GM12891 (cell line): ENCODE data around the gene UBTF.

ENCODE experiments used
- DNase-seq: peaks from one replicate; pipeline ENCODE4 v3.0.0; 2011; ENCODE audit warnings: low spot score; ENCODE audit not compliant: insufficient read length
- FAIRE-seq: peaks from 2 replicates; lab custom pipeline; 2011; peaks lifted over from hg19 to GRCh38; lab: Jason Lieb, UNC
- PAX5 ChIP-seq: IDR thresholded peaks from 2 replicates; pipeline ENCODE4 v1.6.1; 2011; ENCODE audit warnings: low read length, moderate library complexity, mild to moderate bottlenecking; ENCODE audit not compliant: insufficient read depth, severe bottlenecking
- POLR2A ChIP-seq: IDR thresholded peaks from 2 replicates; pipeline ENCODE4 v1.6.1; 2011; ENCODE audit warnings: low read depth, low read length, control low read depth
- POLR2AphosphoS5 ChIP-seq: IDR thresholded peaks from 2 replicates; pipeline ENCODE4 v1.6.1; 2011; ENCODE audit warnings: low read depth, low read length, control low read depth
- POU2F2 ChIP-seq: IDR thresholded peaks from 2 replicates; pipeline ENCODE4 v1.6.1; 2011; ENCODE audit warnings: low read depth, mild to moderate bottlenecking, control low read depth, low read length, moderate library complexity
- SPI1 ChIP-seq: IDR thresholded peaks from 2 replicates; pipeline ENCODE4 v1.6.1; 2011; ENCODE audit warnings: low read depth, low read length, control low read depth
- TAF1 ChIP-seq: IDR thresholded peaks from 2 replicates; pipeline ENCODE4 v1.6.1; 2011; ENCODE audit warnings: low read depth, low read length, control low read depth

Gene UBTF

GRCh38 chr17:44209786-44210341, 9.6 kb downstream of the UBTF start:
- TF ChIP-seq PAX5 (no peak), SPI1 (no peak), TAF1 (no peak; the same call in 1 of the 2 replicates), POU2F2 (0 out of 2 replicates have a peak, but pooled peaks have one; percentile 13), POLR2AphosphoS5 (no peak; the same call in 1 of the 2 replicates), POLR2A (peak; percentile 68)
- DNase-seq (no peak), FAIRE-seq (no peak)

DNA sequence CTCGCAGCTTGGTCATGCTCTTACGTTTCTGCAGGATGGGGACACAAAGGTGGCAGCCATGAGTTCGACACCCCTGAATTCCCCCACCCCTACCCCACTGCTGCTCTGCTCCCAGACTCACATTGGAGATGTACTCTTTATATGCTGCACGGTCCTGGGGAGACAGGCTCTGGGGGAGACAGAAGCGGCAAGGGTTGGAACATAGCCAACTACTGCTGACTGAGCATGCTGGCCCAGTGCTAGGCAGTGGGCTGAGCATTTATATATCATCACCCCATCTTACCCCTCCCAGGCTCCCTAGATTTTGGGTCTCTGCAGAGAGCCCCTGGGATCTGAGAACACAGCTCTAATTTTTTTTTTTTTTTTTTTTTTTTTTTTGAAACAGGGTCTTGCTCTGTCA, 11.7 kb downstream of the UBTF start:
- DNase-seq (no peak), FAIRE-seq (no peak)
- TF ChIP-seq POLR2AphosphoS5 (peak; percentile 6; the same call in 1 of the 2 replicates), TAF1 (no peak), POLR2A (no peak), PAX5 (no peak), SPI1 (no peak)

- DNase-seq, result no peak
- FAIRE-seq, result no peak
- TF ChIP-seq POLR2AphosphoS5 (no peak), POU2F2 (no peak), POLR2A (no peak), SPI1 (no peak), PAX5 (no peak)
Measured at GRCh38 chr17:44207319-44207718, 12.2 kb downstream of the UBTF start.

- FAIRE-seq (no peak), DNase-seq (no peak)
- no peak for TF ChIP-seq POLR2A
- TF ChIP-seq TAF1, result no peak
- no peak for TF ChIP-seq POU2F2
- no peak for TF ChIP-seq PAX5
- TF ChIP-seq POLR2AphosphoS5, result no peak
Measured at GRCh38 chr17:44206825-44207155, 12.7 kb downstream of the UBTF start.

GRCh38 chr17:44205962-44206824, 13.3 kb downstream of the UBTF start:
- TF ChIP-seq PAX5, result no peak
- TF ChIP-seq POLR2A, result peak; percentile 49
- no peak for TF ChIP-seq SPI1
- peak; percentile 77 for TF ChIP-seq POLR2AphosphoS5
- no peak for TF ChIP-seq POU2F2
- no peak for TF ChIP-seq TAF1
- no peak for FAIRE-seq
- no peak for DNase-seq

- FAIRE-seq (no peak), DNase-seq (no peak)
- no peak for TF ChIP-seq POU2F2
- TF ChIP-seq TAF1, result no peak
- TF ChIP-seq POLR2AphosphoS5, result no peak
- no peak for TF ChIP-seq SPI1
- no peak; the same call in 1 of the 2 replicates for TF ChIP-seq POLR2A
- TF ChIP-seq PAX5, result no peak
Measured at GRCh38 chr17:44204441-44204882, 15.0 kb downstream of the UBTF start.

DNA sequence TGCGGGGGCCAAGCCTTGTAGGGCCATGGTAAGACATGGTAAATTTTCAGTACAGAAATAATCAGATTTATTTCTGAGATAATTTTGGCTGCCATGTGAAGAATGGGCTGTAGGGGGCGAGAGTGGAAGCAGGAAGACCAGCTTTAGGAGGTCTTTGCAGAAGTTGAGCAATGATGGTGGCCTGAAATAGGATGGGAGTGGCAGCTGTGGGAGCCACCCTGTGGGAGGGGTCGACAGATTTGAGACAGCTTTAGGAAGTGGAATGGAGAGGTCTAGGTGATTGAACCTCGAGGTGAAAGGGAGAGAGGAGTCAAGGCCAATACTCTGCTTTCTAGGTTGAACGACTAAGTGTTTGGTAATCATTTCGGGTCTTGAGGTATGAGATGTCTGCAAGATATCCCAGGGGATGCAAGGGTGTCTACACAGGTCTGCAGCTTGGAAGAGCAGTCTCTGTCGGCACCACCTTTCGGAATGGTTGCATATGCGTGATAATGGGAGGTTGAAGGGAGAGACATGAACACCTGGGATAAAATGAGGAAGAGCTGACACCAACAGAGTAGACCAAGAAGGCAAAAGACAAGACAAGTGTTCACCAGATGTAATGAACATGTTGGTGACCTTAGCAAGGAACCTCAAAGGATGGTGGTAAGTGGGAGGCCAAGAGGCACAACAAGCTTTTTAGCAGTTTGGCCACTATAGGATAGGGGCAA, 15.6 kb downstream of the UBTF start:
- TF ChIP-seq PAX5, result no peak
- TF ChIP-seq POLR2AphosphoS5, result no peak
- TF ChIP-seq TAF1, result no peak
- TF ChIP-seq SPI1, result peak; percentile 31; the same call in 1 of the 2 replicates
- peak; percentile 65; the same call in 1 of the 2 replicates for TF ChIP-seq POU2F2
- TF ChIP-seq POLR2A, result 0 out of 2 replicates have a peak, but pooled peaks have one; percentile 8
- peak; percentile 83 for FAIRE-seq
- no peak for DNase-seq

DNA sequence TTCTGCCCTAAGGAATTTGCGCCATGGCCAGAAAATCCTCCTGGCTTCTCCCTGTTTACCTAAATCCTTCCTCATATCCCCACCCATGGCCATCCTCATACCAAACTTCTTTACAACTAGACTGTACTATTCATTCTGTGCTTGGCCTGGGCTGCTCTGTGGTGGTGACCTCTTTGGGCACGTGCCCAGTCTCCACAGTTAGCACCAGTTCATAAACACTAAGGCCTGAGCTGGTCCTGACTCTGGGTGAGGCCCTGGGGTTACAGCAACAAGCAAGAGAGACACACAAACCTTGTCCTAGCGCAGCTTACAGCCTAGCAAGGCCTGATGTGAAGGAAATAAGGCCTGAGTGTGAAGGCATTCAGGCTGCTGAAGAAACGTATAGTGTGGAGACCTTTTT, 16.7 kb downstream of the UBTF start:
- DNase-seq (no peak), FAIRE-seq (peak; percentile 55)
- no peak for TF ChIP-seq POU2F2
- no peak for TF ChIP-seq PAX5
- TF ChIP-seq POLR2AphosphoS5, result no peak
- TF ChIP-seq SPI1, result no peak
- TF ChIP-seq POLR2A, result no peak

DNA sequence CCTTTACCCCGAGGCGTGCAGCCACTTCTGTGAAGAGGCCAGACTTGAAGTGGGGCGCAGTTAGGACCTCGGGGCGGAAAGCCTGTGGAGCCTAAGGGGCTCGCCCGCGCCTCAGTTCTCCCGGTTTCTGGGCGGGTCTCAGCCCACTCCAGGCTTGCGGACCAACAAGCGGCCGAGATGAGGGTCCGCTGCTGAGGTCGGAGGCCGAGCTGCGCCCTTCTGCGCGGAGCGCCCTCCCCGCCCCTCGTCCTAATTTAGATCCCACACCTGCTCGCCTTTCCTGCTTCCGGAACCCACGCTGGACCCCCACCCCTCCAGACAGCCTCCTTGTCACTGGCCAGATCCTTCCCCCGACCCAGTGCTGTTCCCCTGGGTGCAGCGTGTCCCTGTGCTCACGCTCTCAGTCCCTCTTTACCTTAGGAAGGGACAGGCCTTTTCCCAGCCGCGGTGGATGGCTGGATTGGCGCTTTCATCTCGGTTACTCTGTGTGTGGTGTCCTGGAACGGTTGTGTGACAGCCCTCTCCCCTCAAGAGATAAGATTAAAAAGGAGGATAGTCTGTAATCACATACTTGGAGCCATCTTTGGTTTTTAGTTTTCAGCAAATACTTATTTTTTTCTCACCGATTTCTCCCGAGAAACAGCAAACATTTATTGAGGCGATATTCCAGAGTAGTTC, 18.9 kb downstream of the UBTF start:
- DNase-seq (no peak), FAIRE-seq (no peak)
- TF ChIP-seq POU2F2 (no peak), POLR2A (peak; percentile 71; the same call in 1 of the 2 replicates), TAF1 (no peak; the same call in 1 of the 2 replicates), PAX5 (no peak), POLR2AphosphoS5 (peak; percentile 73), SPI1 (no peak)
